ENCODE measurements around the gene IKZF1.

The IKZF1 gene

GRCh38 chr7:50418086-50418515 lies 113.6 kb downstream of the IKZF1 start:
- peak; percentile 83 for DNase-seq

- DNase-seq: no peak
Observed at GRCh38 chr7:50418526-50419290, 114.2 kb downstream of the IKZF1 start.

- DNase-seq: no peak
Observed at GRCh38 chr7:50421043-50421442, 116.5 kb downstream of the IKZF1 start.

- DNase-seq: no peak
Observed at GRCh38 chr7:50422858-50423257, 118.3 kb downstream of the IKZF1 start.

GRCh38 chr7:50423860-50424259 lies 119.3 kb downstream of the IKZF1 start:
- no peak for DNase-seq

GRCh38 chr7:50425318-50425717 lies 120.8 kb downstream of the IKZF1 start:
- no peak for DNase-seq

- no peak for DNase-seq
Observed at GRCh38 chr7:50426280-50427045, 121.9 kb downstream of the IKZF1 start.

GRCh38 chr7:50427518-50427917 lies 123.0 kb downstream of the IKZF1 start:
- DNase-seq: no peak

- no peak for DNase-seq
Observed at GRCh38 chr7:50428911-50429310, 124.4 kb downstream of the IKZF1 start.

- no peak for DNase-seq
Observed at GRCh38 chr7:50431316-50431715, 126.8 kb downstream of the IKZF1 start.

GRCh38 chr7:50431722-50432305 lies 127.3 kb downstream of the IKZF1 start:
- DNase-seq: no peak

- DNase-seq: no peak
Observed at GRCh38 chr7:50436133-50436806, 131.8 kb downstream of the IKZF1 start.

GRCh38 chr7:50446542-50446960 lies 142.0 kb downstream of the IKZF1 start:
- DNase-seq: no peak

GRCh38 chr7:50448823-50449222 lies 144.3 kb downstream of the IKZF1 start:
- DNase-seq: no peak

- no peak for DNase-seq
Observed at GRCh38 chr7:50449501-50449880, 145.0 kb downstream of the IKZF1 start.

GRCh38 chr7:50449881-50450589 lies 145.5 kb downstream of the IKZF1 start, which contains the start of gene FIGNL1:
Gene FIGNL1 (minus strand): TSS chr7:50450350. CDS start chr7:50447287, 3,063 bp downstream.
- DNase-seq: peak; percentile 89

- DNase-seq: peak; percentile 64
Observed at GRCh38 chr7:50450590-50451032, 146.1 kb downstream of the IKZF1 start.

All from NCI-H146 (cell line).